Measurements from ENCODE around the gene TEDC1.

Gene TEDC1

DNA sequence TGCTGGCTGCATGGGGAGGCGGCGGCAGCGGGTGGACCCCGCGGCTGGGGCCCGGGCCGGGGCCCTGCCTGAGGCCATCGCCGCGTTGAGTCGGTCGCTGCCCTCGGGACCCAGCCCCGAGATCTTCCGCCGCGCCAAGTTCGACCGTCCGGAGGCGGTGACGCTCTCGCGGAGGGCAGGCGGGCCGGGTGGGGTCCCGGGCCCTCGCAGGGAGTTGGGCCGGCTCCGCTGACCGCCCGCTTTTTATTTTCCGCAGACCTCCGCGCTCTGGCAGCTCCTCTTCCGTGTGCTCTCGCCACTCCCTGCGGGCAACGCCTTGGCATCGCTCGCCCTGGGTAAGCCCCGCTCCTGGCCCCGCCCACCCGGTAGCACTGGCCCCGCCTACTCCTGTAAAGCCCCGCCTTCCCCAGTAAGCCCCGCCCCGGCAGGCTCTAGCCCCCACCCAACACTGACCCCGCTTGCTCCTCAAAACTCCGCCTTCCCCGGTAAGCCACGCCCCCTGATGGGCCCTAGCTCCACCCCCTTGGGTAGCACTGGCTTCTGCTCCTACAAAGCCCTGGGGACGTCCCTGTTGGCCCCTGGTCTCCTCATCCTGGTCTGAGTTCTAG lies 424 bp downstream of the TEDC1 start:
- DNase-seq = peak; percentile 65
- in situ Hi-C loops (cut with HindIII; ENCODE audit: low pct_ligation_motif_present, low pct_unique_long_range_greater_than_20kb, low sequenced_read_pairs) = no loop called here

DNA sequence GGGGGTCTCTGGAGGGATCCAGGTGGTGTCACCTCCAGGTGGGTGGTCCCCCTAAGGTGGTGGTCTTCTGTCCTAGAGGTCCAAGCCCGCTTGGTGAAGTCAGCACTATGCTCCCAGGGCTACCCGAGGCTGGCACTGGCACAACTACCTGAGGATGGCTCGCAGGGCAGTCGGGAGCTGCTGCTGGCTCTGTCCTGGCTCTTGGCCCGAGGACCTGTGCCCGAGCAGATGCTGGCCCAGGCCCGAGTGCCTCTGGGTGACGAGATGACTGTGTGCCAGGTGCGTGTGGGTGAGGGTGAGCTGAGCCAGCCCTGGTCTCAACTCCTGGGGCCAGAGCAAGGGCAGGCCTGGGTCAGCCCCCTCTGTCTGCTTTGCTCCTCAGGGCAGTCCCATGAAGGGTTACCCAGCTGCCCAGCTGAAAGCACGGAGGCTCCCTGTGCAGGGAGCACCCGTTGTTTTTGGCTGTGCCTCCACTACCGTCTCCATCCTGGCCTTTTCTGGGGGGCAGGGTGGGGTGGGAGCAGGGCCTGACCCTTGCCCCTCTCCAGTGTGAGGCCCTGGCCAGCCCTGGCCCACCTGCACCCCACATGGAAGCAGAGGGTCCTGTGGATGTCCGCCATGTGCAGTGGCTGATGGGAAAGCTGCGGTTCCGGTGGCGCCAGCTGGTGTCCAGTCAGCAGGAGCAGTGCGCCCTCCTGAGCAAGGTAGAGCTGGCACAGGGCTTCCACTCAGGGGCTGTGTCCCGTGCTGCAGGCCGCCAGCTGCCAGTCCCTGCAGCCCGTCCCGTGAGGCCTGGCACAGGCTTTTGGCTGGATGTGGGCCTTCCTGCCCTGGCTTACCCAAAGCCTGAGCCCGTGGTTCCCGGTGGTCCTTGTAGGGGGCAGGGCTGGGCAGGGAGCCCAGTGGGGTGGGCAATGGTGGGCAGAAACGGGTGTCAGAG lies 1.3 kb downstream of the TEDC1 start:
- DNase-seq = no peak
- in situ Hi-C loops (cut with HindIII; ENCODE audit: low pct_ligation_motif_present, low pct_unique_long_range_greater_than_20kb, low sequenced_read_pairs) = no loop called here

DNA sequence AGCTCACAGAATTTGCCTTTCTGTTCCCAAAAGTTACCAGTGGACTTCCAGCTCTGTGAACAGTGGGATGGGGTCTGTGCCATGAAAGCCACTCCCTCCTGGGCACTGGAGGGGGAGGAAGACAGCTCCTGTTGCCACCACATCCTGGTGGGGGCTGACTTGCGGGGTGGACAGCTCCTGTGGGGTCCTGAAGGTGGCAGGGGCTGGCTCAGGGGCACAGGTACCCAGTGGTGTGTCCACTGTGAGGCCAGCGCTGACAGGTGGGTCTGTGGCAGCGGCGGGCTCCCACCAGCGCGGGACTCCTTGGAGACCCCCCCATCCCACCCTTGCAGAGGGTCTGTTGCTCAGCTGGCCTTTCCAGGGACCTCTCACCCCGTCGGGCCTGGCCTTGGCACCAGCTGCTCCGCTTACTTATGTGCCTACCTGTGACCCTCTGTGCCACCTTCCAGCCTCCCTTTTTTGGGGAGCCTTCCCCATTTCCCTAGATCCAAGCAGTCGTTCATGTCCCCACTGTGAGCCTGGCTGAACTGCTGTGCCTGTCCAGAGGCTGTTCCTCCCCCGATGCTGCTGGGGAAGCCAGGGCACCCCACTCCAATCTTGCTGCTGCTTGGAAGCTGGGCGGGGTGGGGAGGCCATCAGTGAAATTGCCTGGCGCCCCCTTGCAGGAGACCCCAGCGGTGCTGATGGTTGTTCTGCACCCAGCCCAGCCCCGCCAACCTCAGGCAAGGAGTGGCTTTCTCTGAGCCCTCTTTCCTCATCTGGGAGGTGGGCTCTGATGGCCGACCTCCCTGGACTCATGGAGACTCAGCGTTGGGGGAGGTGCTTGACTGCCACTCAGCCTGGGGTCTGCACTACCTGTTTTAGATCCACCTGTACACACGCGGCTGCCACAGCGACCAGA lies 2.2 kb downstream of the TEDC1 start:
- in situ Hi-C loops (cut with HindIII; ENCODE audit: low pct_ligation_motif_present, low pct_unique_long_range_greater_than_20kb, low sequenced_read_pairs) = no loop called here
- no peak for DNase-seq

DNA sequence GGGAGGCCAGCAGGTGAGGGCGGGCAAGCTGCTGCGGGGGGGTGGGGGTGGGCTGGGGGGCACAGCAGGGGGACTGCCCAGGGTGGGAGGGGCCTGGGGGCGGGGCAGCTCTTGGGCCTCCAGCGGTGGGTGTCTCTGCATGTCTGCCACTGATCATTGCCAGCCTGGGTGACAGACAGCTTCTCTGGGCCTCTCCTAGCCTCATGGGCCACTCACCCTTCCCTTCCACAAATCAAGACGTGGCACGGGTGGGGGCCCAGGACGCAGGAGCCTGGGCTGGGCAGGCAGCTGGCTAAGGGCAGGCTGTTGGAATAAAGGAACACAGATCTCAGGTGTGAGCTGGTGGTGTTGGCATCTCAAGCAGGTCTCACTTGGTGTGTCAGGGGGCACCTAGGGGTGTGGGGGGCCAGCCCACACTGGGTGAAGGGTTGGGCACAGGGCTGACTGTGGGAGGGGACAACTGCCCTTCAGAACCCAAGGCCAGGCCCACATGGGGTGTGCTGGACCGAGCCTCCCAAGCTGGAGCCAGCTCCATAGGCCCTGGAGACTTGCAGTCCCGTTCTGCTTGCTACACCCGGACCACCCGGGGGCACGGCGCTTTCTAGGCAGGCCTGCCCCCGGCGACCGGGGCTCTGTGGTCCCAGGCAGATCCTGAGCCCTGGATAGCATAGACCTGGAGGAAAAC lies 3.0 kb downstream of the TEDC1 start:
- DNase-seq = no peak
- in situ Hi-C loops (cut with HindIII; ENCODE audit: low pct_ligation_motif_present, low pct_unique_long_range_greater_than_20kb, low sequenced_read_pairs) = no loop called here

DNA sequence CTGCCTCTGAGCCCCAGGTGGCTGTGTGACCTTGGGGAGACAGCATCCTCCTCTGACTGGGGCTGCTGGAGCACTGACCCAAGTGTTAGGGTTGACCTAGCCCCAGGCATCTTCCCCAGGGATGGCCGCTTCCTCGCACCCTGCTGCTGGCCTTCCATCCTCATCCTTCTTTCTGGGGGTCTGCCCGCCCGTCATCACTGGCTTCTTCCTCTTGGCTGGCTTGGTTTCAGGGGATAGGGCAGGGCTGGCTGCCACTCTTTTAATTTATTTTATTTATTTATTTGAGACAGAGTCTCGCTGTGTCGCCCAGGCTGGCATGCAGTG lies 3.5 kb downstream of the TEDC1 start:
- in situ Hi-C loops (cut with HindIII; ENCODE audit: low pct_ligation_motif_present, low pct_unique_long_range_greater_than_20kb, low sequenced_read_pairs) = no loop called here
- no peak for DNase-seq

DNA sequence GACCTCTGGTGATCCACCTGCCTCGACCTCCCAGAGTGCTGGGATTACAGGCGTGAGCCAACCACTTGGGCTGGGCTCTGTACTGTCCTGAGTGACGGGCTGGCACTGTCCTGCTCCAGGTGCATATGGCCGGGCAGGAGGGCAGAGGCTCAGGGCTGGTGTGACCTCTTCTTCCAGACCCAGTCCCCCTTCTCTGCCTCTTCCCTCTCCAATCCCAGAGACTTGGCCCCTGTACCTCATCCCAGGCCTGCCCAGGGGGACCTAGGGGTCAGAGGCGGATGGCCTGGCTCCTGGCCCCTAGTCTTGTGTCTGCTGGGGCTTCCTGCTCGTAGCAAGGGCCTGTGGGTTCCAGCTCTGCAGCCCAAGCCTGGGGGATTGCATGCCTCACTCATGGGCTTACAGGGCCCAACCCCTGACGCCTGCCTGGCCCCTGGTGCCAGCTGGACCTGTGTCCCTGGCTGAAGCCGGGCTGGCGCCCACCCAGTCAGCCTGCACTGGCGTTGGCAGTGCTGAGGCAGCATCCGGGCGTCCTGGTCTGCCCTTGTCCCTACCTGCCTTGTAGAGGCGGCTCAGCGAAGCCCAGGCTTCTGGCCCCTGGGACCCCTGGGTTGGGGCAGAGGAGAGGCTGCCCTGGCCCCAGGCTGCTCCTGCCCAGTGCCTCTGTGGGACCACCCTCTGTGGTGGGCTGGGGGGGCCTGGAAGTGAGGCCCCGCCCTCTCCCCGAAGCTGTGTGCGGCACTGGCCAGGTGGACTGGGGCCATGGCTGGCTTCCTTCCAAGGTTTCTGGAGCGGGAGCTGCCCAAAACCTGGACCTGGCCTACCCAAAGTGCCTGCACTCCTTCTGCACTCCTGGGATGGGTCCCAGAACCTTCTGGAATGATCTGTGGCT lies 4.3 kb downstream of the TEDC1 start:
- DNase-seq = no peak
- in situ Hi-C loops (cut with HindIII; ENCODE audit: low pct_ligation_motif_present, low pct_unique_long_range_greater_than_20kb, low sequenced_read_pairs) = no loop called here

DNA sequence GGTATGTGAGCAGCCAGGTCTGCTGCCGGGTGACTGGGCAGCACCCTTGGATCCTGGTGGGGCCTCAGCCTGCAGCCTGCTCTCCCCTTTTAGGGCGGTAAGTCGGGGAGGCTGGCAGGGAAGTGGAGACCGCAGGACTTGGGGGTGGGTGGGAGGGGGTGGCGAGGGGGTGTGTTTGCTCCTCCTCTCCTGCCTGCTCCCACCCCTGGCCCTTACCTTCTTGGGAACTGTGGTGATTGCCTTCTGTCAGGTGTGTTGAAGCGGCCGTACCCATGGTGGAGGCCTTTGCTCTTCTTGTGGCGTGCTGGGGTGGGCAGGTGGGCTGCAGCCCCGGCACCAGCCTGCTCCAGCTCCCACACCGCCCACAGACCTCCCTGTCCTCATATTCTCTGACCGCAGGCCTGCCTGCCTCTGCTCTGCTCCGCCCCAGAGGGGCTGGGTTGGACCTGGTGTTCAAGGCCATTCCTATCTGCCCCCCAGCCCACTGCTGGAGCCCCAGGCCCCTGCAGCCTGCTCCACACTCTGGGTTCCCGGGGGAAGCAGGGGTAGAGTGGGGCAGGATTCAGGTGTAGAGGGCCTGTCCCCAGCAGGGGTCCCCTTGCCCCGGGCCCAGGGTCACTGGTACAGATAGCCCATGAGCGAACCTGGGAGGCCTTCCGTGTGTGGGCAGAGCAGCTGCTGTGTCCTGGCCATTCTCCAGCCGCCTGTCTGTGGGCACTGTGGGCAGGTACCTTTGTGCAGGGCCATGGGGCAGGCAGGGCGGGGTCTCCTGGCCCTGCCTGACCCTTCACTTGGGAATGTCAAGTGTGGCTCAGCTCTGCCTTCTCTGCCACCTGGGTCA lies 5.2 kb downstream of the TEDC1 start:
- in situ Hi-C loops (cut with HindIII; ENCODE audit: low pct_ligation_motif_present, low pct_unique_long_range_greater_than_20kb, low sequenced_read_pairs) = no loop called here
- DNase-seq = no peak

DNA sequence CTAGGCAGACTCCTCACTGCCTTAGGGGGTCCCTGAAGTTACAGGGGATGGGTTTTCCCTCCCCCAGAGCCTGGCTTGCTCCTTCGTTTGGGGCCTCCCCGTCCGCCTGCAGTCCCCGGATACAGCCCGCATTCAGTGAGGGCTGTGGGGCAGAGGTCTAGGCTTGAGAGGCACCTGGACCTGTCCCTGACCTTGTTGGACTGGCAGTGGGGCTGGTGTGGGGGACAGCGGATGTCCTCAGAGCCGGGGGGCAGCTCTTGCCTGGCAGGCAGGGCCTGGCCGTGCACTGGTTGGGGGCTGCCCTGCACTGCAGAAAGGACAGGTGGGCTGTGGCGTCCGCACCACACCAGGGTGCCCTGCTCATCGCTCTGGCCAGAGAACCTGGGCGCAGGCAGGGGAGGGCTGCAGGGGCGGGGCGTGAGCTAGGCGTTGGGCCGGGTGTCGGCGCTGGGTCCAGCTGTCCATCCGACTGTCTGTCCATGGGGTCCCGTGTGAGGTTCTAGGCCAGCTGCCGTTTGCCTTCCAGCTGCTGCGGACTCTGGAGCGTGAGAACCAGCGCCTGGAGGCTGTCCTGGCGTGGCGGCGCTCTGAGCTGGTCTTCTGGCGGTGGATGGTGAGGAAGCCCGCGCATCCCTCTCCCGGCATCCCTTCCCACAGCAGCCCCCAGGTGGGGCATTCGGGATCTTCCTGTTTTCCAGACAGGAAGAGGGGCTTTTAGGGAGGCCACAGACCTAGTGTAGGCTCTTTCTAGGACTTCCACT lies 6.0 kb downstream of the TEDC1 start:
- in situ Hi-C loops (cut with HindIII; ENCODE audit: low pct_ligation_motif_present, low pct_unique_long_range_greater_than_20kb, low sequenced_read_pairs) = no loop called here
- DNase-seq = no peak

DNA sequence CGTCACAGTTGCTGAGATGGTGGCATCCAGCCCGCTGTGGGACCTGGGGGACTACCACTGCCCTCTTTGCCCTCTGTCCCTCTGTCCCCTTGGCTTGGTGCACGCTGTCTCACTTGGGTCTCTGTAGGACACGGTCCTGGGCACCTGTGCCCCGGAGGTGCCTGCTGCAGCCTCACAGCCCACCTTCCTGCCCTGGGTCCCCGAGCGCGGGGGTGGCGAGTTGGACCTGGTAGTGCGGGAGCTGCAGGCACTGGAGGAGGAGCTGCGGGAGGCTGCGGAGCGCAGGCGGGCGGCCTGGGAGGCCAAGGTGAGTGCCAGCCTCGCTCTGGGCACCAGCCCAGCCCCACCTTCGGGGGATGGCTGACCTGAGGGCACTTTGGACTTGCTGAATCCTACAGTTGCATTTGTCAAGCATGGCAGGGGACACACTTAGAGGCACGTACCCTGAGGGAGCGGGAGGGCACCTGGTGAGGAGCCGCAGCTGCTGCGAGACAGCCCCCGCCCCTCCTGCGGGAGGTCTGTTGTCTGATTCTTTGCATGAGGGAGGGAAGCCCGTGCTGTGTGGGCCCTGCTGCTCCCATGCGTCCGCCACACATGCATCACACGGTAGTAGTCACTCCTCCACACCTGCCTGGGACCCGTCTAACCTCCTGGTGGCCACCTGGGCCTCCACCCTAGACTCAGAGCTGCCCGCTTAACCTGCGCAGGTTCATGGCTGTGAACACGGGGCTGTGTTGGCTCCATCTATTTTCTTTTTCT lies 6.8 kb downstream of the TEDC1 start:
- in situ Hi-C loops (cut with HindIII; ENCODE audit: low pct_ligation_motif_present, low pct_unique_long_range_greater_than_20kb, low sequenced_read_pairs) = no loop called here
- DNase-seq = no peak

DNA sequence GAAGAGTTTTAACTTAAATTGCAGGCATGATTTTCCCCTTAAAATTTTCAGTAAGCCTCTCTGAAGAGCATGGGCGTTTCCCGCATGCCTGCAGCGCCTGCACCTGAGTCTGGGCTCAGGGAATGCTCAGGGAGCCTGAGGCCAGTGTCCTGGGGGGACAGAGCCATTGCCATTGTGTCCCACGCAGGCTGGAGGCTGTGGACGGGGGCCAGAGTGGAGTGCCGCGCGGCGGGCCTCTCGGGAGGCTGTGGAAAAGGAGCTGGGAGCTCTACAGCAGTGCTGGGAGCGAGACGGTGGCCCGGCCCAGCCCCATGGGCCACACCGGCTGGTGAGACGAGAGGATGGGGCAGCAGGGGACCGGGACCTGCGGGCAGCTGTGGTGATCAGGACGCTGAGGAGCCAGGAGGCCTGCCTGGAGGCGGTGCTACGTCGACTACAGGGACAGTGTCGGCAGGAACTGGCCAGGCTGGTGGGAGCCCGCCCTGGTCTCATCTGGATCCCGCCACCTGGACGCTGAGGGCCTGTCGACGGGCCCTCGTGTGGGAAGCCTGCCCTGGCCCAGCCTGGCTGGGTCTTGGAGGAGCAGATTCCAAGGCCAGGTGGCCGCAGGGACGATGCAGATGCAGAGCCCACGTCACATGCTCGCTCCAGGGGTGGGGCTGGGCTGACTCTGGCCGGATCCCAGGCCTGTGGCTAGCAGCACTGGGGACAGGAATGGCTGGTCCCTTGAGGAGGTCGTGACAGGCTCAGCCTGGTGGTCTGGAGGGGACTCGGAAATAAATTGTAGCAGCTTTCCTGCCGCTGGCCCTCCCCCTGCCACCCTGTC lies 7.6 kb downstream of the TEDC1 start:
- in situ Hi-C loops (cut with HindIII; ENCODE audit: low pct_ligation_motif_present, low pct_unique_long_range_greater_than_20kb, low sequenced_read_pairs) = no loop called here

DNA sequence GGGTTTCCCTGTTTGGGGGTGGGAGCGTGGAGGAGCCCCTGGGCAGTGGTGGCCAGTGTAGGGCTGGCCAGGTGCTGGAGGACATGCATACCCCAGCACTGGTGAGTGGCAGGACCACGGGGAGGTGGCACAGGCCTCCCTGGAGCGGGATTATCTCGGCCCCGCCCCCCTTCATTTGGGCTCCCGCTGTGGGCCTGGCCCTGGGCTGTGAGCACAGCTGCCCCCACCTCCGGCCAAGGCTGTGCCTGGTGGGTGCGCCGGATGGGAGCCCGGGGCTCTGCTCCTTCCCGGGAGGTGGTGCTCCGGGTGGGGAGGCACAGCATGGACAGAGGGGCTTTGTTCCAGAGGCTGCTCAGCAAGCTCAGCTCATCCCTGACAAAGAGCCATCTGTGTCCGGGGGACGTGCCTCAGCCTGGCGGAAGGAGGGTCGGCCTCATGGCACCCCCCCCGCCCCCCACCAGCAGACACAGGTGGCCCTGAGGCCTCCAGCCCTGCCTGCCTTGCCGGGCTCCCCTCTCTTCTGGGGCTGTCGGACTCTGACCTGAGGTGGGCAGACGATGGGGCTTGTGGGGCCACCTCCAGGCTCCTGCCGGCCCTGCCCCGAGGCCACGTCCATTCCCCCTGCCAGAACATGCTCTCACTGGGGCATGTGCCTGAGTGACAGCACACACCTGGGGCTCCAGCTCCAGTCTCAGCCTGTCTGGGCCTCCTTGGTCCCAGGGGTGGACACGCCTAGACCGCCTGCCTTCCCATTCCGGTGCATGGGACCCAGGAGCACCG lies 8.4 kb downstream of the TEDC1 start:
- no peak for DNase-seq
- in situ Hi-C loops (cut with HindIII; ENCODE audit: low pct_ligation_motif_present, low pct_unique_long_range_greater_than_20kb, low sequenced_read_pairs) = no loop called here

More for the DNA sequence above, 7.6 kb downstream of the TEDC1 start:
- DNase-seq = no peak

DNA sequence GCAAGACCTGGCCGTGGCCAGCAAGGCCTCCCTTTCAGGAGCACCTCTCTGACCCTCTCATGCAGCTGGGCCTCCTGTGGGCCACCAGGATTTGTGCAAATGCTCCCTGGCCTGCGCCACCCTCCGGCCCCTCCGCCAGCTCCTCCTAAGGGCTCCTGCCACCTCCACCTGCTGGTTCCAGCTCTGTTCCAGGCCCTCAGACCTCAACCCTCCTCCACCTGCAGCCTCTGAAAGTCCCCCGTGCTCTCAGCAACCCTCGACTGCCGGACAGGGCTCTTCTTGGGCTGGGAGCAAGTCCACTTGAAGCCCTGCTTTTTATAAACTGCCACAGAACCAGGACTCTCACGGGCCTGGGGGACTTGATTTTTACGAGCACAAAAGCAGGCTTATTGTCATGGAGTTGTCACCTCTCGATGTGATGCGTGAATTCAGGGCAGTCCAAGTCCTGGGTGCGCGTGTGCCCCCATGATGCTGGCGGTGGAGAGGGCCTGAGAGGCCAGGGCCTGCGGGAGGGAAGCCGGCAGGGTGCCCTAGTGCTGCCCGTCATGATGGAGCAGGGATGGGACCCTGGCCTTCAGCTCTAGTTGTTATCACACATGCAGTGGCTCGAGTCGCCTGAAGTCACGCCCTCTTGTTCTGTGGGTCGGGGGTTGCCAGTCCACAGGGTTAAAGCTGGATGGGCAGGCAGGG lies 9.1 kb downstream of the TEDC1 start:
- no peak for DNase-seq
- in situ Hi-C loops (cut with HindIII; ENCODE audit: low pct_ligation_motif_present, low pct_unique_long_range_greater_than_20kb, low sequenced_read_pairs) = no loop called here

DNA sequence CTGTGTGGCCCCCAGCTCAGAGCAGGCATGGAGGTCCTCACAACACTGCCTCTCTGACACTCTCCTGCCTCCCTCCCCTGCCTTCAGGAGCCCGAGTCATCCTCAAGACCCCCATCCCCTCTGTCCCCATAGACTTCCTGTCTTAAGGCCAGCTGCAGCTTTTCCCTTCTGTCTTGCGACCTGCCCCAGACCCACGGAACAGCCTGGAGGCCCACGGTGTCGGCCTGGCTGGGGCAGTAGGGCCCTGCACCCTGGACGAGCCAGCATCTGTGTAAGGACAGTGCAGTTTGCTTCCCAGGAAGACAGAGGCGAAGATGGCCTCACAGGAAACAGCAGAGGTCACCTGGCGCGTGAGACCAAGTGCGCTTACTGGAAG lies 9.7 kb downstream of the TEDC1 start:
- in situ Hi-C loops (cut with HindIII; ENCODE audit: low pct_ligation_motif_present, low pct_unique_long_range_greater_than_20kb, low sequenced_read_pairs) = no loop called here
- no peak for DNase-seq

All from ACHN (cell line).